HepG2 (cell line): ENCODE data around the gene BZW1.

Source experiments
- SP2 ChIP-seq: sonication (generic); formaldehyde crosslinking; IDR thresholded peaks from 2 replicates; pipeline ENCODE4 v1.5.1; 2020; ENCODE audit warnings: mild to moderate bottlenecking, missing genetic modification reagents
- ZNF503 ChIP-seq: sonication (generic); formaldehyde crosslinking; IDR thresholded peaks from 2 replicates; pipeline ENCODE4 v1.4.0; 2020; ENCODE audit warnings: missing genetic modification reagents

DNA sequence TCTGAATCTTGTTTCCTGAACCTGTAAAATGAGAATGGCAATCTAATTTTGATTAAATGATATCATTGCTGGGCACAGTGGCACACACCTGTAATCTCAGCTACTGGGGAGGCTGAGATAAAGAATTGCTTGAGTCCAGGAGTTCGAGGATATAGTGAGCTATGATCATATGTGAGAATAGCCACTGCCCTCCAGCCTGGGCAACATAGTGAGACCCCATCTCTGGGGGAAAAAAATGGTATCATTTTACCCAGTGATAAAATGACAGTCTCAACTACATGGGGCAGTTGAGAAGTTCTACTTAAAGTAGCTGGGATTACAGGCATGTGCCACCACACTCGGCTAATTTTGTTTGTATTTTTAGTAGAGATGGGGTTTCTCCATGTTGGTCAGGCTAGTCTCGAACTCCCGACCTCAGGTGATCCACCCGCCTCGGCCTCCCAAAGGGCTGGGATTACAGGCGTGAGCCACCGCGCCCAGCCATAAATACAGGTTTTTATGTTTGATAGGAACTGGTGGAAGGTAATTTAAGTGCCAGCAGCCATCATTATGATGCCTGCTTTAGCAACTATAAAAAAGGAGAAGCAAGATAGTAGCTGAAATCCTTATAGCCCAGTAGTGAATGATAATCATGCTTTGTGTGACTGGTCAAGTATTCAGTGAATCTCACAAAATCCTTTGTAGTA lies 17.0 kb downstream of the BZW1 start:
- TF ChIP-seq SP2 (CRISPR knock-in tag) (no peak), ZNF503 (no peak)
